GM21360 (cell line): ENCODE data around the gene PLXDC1.
"Not testable (repeated sequence)": the region's sequence is repeated elsewhere in the genome, so short reads cannot be mapped to it uniquely, and the experiment has no call there.

Experiments used
- ATAC-seq: cut with Tn5 transposase; IDR thresholded peaks from one replicate; pipeline ENCODE4 v1.9.1; 2021; ENCODE audit warnings: mild to moderate bottlenecking, moderate library complexity; ENCODE audit not compliant: unreplicated experiment

The PLXDC1 gene

GRCh38 chr17:39071573-39071972 lies 79.9 kb downstream of the PLXDC1 start:
- ATAC-seq = no peak

- no peak for ATAC-seq
Observed at GRCh38 chr17:39069114-39069756, 82.2 kb downstream of the PLXDC1 start.

- no peak for ATAC-seq
Observed at GRCh38 chr17:39064819-39065218, 86.6 kb downstream of the PLXDC1 start.

- ATAC-seq = no peak
Observed at GRCh38 chr17:39064374-39064773, 87.1 kb downstream of the PLXDC1 start.

- no peak for ATAC-seq
Observed at GRCh38 chr17:39063681-39064069, 87.8 kb downstream of the PLXDC1 start.

- ATAC-seq = no peak
Observed at GRCh38 chr17:39062846-39063680, 88.4 kb downstream of the PLXDC1 start.

GRCh38 chr17:39058524-39058923 lies 92.9 kb downstream of the PLXDC1 start:
- ATAC-seq = no peak

GRCh38 chr17:39057701-39058206 lies 93.7 kb downstream of the PLXDC1 start:
- no peak for ATAC-seq

GRCh38 chr17:39054111-39054645 lies 97.3 kb downstream of the PLXDC1 start:
- ATAC-seq = no peak

GRCh38 chr17:39052423-39052822 lies 99.0 kb downstream of the PLXDC1 start:
- not testable (repeated sequence) for ATAC-seq

GRCh38 chr17:39051001-39051585 lies 100.3 kb downstream of the PLXDC1 start:
- ATAC-seq = no peak

- no peak for ATAC-seq
Observed at GRCh38 chr17:39045948-39046679, 105.3 kb downstream of the PLXDC1 start.

- ATAC-seq = no peak
Observed at GRCh38 chr17:39036009-39036408, 115.4 kb downstream of the PLXDC1 start.

GRCh38 chr17:39035578-39035977 lies 115.9 kb downstream of the PLXDC1 start:
- ATAC-seq = not testable (repeated sequence)

- ATAC-seq = no peak
Observed at GRCh38 chr17:39028690-39029089, 122.7 kb downstream of the PLXDC1 start.

- no peak for ATAC-seq
Observed at GRCh38 chr17:39027455-39028035, 123.9 kb downstream of the PLXDC1 start.

- ATAC-seq = no peak
Observed at GRCh38 chr17:39026980-39027451, 124.4 kb downstream of the PLXDC1 start.

GRCh38 chr17:39026346-39026745 lies 125.1 kb downstream of the PLXDC1 start:
- not testable (repeated sequence) for ATAC-seq

GRCh38 chr17:39022924-39023323 lies 128.5 kb downstream of the PLXDC1 start:
- ATAC-seq = no peak

GRCh38 chr17:39020037-39020436 lies 131.4 kb downstream of the PLXDC1 start:
- not testable (repeated sequence) for ATAC-seq
